ENCODE results near the gene CTIF. TPM values are rescaled to one million over a fixed set of nuclear protein-coding genes. Genes with fewer than 3 reads are reported as not detected.

Gene CTIF
- total RNA-seq, 1 donor from 2014 or later = 24.9 TPM

- DNase-seq (ENCODE audit: low read depth) = no peak
Observed at GRCh38 chr18:48875314-48875941, 336.6 kb downstream of the CTIF start.

GRCh38 chr18:48875942-48876511 lies 337.2 kb downstream of the CTIF start:
- DNase-seq (ENCODE audit: low read depth) = no peak

DNA sequence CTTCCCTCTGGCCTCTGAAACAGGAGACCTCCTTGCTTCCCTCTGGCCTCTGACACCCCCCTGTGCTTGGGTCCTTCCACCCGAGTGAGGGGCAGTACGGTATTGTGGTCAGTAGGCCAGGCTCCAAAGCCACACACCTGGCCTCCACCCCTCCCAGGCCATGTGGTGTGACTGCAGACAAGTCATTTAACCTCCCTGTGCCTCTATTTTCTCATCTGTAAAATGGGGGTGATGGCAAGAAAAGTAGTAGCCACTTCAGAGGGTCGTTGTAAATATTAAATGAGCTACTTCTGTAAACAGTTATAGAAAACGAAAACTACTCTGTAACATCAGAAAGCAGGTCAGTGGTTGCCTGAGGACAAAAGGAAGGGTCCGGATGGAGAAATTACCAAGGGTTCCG lies 337.8 kb downstream of the CTIF start:
- DNase-seq (ENCODE audit: low read depth) = no peak

DNA sequence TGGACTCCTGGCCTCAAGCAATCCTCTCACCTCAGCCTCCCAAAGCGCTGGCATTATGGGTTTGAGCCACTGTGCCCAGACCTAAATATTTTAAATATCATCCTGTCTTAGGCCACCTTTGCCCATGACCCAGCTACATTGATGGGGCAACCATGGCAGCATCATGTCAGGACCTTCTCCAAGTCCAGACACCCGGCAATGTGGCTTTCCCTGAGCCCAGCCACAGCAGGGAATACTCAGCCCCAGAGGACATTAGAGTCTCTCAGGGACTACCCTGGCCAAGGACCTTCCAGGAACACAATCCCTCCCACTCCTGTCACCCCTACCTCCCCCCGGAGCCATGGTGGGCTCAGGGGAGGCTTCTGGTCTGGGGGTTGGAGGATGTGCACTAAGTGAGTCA lies 339.1 kb downstream of the CTIF start:
- DNase-seq (ENCODE audit: low read depth) = no peak

- no peak for DNase-seq (ENCODE audit: low read depth)
Observed at GRCh38 chr18:48878471-48878870, 339.6 kb downstream of the CTIF start.

DNA sequence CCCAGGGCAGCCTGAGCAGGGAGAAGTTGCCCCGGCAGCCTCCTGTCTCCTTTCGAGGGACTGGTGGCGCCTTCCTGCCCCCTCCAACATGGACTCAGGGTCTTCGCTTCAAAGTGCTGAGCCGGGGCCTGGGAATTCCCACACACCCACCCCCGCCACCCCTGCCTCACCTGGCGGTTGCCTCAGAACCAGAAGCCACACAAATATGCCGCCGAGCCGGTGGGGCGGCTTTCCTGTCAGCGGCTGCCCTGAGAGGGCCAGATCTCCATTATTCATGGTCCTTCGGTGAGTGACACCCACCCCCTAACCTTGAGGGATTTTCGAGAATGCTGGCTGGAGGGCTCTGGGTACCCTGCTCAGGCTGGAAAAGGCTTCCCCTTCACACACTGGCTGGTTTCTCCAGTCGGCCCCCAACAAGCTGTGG lies 340.2 kb downstream of the CTIF start:
- no peak for DNase-seq (ENCODE audit: low read depth)

DNA sequence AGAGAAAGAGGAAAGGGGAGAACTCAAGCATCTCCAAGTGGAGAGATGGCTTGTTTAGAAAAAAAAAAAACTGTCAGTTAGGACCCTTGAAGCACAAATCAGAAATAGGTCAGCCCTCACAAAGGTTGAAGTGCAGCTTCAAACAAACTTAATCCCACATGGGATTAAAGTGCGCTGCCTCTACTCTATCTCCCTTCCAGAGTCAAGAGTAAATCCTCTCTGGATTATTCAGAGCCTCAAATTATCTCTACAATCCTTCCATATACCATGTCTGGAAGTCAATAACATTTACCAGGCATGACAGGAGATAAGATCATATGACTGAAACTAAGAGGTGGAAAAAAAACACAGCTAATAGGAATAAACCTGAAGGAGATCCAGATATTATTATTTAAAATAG lies 342.1 kb downstream of the CTIF start:
- no peak for DNase-seq (ENCODE audit: low read depth)

GRCh38 chr18:48882379-48882778 lies 343.5 kb downstream of the CTIF start:
- no peak for DNase-seq (ENCODE audit: low read depth)

GRCh38 chr18:48884306-48884705 lies 345.5 kb downstream of the CTIF start:
- no peak for DNase-seq (ENCODE audit: low read depth)

GRCh38 chr18:48884771-48885170 lies 345.9 kb downstream of the CTIF start:
- DNase-seq (ENCODE audit: low read depth) = no peak

DNA sequence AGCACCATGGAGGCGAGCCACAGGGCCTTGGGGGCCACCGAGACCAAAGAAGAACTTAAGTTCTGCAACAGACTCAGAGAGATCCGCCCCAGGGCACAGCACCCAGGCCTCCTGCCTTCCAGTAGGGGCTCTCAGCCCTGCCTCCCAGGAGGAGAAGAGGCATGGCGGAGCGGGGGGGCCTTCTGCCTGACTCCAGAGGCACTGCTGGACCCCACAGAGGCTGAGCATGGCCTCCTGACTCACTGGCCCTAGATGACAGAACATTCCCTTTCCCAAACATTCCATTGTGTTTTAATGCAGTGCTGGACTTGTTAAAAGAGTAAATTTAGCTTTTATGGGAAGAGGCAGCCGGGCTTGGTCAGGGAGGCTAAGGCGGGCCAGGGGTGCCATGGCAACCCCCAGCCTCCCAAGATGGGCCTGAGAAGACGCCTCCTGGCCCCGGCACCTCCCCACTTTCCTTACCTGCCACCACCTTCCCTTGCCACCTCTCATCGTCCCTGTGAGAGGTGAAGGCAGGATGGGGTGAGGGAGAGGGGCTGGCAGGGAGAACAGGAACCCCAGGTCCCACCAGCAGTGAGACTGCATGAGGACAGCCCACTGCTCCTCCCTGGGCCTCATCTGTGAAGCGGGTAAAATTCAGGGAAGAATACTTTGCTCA lies 346.6 kb downstream of the CTIF start:
- DNase-seq (ENCODE audit: low read depth) = no peak

DNA sequence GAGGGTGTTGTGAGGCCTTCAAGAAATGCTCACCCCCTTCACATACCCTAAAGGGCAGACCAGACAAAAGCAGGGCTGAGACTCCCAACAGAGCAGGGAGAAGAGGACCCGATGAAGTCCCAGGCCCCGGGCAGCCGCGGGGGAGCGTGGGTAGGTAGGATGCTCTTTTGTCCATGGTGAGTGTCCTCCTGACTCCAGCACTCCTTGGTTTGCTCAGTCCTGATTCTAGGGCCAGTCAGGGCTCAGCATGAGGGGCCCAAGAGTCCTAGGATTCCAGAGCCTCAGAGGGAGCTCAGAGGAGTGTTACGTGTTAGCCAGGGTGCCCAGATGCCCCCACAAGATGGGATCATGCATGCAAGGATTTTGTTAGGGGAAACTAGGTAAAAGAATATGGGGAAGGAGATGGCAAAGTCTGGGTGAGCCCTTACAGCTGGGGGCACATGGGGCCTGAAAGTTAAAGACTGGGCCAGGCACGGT lies 347.1 kb downstream of the CTIF start:
- no peak for DNase-seq (ENCODE audit: low read depth)

DNA sequence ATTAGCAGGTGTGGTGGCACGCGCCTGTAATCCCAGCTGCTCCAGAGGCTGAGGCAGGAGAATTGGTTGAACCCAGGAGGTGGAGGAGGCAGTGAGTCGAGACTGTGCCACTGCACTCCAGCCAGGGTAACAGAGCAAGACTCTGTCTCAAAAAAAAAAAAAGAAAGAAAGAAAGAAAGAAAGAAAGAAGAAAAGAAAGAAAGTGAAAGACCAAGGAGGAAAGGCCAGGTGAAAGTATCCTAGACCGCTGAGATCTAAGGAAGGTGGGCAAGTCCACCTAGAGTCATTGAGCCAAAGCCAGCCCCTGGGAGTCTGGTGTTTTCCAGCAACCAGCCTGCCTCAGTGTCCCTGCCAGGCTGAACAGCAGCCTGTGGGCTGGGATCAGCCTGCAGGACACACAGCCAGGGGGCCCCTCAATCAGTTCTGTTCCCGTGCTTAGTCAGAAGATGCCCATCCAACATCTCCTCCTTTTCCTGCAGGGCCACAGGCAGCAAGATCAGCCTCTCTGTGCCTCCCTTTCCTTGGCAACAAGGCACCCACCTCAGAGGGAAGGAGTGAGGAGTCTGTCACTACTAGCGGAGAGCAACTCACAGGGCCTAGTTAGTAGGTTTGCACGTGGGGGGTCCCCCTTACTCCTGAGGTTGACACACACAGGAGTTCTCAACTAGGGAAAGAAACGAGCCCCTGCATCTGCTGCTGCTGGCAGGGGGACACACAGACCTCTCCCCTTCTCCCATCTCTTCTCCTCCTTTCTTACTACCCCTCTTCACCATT lies 347.9 kb downstream of the CTIF start:
- DNase-seq (ENCODE audit: low read depth) = no peak

DNA sequence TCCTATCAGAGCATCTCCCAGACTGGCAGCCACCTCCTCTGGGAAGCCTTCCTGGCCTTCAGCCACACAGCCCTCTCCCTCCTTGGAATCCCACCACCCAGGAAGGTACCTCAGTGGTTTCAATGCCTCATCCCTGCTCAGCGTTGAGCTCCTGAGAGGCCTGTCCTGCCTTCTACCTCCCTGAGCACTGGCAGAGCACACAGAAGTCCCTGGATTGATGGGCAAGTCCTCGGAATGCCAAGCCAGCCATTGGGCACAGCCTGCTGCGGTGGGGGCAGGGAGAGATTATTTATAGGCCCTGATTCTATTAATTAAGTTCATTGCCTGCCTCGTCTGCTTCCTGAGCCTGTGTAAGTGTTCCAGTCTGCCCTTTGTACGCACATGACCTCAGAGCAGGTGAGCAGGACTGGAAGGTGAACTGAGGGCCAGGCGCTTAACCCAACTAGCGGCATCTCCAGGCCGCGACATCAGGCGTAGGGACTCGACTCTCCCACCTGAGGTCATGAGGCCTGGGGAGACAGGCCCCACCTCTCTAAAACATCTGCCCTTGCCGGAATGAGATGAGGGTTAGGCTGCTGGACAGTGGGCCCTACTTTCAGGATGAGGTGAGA lies 348.6 kb downstream of the CTIF start:
- DNase-seq (ENCODE audit: low read depth) = no peak

DNA sequence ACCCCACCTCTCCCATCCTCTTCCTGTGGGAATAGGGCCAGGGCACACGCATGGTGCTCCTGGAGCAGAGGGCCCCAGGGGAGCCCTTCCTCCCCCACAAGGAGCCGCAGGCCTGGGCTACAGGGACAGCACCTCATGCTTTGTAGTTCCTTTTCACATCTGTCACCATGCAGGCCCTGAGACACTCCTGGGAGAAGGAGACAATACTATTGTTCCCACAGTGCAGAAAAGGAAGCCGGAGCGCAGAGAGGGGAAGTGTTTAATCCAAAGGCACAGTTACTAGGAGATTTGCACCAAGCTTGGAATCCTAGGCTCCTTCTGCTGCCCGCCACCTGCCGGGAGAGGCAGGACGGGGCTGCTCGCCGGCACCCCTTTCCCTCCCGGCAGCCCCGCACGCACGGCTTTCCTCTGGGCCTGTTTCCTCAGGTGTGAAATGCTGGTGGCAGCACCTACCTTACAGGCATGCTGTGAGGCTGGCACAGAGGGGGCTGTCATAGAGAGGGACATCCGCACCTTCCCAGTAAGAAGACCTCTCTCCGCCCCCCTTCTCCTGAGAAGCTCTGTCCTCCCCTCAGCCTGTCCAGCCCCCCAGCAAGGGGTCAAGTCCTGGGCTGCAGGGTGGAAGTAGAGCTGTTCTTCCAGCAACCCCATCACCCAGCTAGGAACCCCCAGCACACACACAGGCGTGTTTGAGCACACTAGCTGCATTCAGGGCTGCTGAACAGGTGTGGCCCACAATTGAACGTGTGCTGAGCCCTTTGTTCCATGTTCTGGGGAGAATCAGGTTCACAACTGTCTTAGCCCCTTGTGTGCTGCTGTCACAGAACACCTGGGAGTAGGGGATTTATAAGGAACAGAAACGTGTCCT lies 349.3 kb downstream of the CTIF start:
- DNase-seq (ENCODE audit: low read depth) = no peak

- no peak for DNase-seq (ENCODE audit: low read depth)
Observed at GRCh38 chr18:48888773-48889080, 349.9 kb downstream of the CTIF start.

DNA sequence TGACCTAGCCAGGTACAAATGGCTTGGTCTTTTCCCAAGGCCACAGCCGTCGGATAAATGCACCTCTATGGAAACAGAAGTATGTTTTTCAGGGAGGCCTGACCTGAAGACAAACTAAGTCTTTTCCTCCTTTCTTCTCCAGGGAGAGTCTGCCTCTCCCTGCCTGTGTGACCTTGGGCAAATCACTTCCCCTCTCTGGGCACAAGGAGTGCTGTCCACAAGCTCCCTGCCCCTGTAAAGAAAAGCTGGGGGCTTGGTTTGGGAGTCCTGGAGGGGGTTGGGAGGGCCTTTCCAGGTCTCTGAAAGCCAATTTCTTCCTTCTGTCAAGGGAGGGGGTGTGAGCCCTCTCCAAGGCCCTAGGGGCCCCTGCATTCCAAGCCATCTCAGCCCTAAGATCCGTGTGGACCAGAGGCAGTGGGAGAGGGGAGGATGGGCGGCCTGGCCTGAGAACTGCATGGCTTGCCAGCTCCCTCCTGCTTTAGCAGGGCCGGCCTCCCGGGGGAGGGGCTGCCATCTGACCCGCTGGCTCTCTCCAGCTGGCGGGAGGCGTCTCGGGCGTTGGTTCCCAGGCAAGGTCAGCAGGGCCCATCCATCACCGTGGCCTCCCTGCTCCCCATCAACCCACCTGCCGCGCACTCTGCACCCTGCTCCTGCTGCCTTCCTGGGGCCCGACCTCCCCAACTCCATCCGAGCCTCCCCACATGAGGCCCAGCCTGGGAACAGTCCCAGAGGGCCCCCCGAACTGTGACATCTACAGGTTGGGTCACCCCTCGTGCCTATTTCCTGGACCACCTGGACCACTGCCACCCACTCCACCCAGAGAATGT lies 350.5 kb downstream of the CTIF start:
- DNase-seq (ENCODE audit: low read depth) = peak; percentile 17

DNA sequence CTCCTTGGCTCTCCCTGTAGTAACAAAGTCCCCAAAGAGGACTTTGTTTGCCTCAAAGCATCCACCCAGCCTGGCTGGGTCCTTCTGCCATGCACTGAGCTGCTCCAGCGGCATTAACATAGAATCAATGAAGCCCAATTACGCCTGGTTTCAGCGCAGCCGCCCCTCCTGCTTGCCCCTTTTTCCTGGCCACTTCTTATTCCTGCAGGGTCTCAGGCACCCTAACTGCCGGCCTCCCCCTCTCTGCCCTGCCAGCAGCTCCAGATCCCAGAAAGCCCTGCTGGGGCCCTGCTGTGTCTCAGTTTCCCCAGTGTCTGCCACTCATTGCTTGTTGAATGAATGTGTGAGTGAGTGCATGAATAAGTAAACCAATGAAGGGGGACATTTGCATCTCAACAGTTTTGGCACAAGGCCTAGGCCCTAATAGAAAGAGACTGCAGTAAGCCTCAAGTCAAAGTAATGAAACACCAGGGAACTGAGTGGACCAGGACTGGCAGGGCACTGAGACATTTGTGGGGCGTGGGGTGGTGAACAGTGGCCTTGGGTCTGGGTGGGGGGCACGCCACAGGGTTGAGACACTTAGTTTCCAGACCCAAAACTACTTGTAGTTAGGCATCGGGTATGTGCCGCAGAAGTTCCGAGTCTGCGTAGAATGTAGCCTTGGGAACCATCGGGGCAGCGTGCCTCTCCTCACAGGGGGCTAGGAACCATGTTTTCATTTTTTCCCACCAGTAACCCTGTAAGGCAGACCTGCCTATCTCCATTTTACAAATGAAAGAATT lies 351.3 kb downstream of the CTIF start:
- no peak for DNase-seq (ENCODE audit: low read depth)

DNA sequence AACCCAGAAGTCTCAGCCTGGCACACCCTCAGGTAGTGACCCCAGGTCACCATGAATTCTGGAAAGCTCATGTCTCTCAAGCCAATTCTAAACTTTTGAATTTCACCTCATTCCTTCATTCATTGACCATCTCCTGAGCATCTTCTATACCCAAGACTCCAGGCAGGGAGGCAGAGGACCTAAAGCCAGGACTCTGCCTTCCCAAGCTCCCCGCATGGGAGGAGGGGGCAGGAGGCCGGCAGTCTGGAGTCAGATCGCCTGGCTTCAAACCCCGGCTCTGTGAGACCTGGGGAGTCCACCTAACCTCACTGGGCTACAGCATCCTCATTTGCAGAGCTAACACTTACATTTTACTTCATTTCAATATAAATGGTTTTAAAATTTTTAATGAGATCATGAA lies 352.9 kb downstream of the CTIF start:
- no peak for DNase-seq (ENCODE audit: low read depth)

All from myocyte (in vitro differentiated cells).